Hepatocyte (in vitro differentiated cells): ENCODE measurements around the gene LPP.

Source experiments
- EZH2 ChIP-seq: fragments of 200-600 bp; sonication (generic); IDR thresholded peaks from 2 replicates; pipeline ENCODE4 v1.6.1; 2016; ENCODE audit warnings: antibody characterized with exemption, mild to moderate bottlenecking, borderline replicate concordance
- TF ChIP-seq, protein P1 (sequence below): fragments of 200-600 bp; sonication (generic); IDR thresholded peaks from 2 replicates; pipeline ENCODE4 v1.5.1; 2016; ENCODE audit warnings: antibody characterized with exemption, mild to moderate bottlenecking; ENCODE audit not compliant: poor library complexity

DNA sequence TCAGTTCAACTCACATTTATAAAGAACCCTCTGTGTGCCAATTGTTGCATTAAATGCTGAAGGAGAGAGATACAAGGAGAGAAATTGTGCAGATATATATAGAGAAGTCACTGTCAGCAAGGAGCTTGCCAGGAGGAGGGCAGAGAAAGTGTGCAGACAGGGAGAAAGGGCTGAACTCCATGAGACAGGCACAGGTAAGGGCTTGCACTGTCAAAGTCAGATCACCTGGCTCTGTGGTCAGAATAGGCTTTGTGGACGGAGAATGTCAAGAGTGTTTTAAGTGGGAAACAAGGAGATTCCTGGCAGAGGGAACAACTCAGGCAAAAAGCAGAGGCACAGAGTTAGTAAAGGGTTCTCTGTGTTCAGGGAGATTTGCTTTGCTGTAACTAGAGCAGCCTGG is 714.8 kb downstream of the LPP start:
- TF ChIP-seq, protein P1, sequence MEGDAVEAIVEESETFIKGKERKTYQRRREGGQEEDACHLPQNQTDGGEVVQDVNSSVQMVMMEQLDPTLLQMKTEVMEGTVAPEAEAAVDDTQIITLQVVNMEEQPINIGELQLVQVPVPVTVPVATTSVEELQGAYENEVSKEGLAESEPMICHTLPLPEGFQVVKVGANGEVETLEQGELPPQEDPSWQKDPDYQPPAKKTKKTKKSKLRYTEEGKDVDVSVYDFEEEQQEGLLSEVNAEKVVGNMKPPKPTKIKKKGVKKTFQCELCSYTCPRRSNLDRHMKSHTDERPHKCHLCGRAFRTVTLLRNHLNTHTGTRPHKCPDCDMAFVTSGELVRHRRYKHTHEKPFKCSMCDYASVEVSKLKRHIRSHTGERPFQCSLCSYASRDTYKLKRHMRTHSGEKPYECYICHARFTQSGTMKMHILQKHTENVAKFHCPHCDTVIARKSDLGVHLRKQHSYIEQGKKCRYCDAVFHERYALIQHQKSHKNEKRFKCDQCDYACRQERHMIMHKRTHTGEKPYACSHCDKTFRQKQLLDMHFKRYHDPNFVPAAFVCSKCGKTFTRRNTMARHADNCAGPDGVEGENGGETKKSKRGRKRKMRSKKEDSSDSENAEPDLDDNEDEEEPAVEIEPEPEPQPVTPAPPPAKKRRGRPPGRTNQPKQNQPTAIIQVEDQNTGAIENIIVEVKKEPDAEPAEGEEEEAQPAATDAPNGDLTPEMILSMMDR: no peak
- no peak for TF ChIP-seq EZH2
